ENCODE results near the gene ARL15. TPM values are rescaled to one million over a fixed set of nuclear protein-coding genes. Genes with fewer than 3 reads are reported as not detected.

ARL15 gene
- total RNA-seq, 1 donor from 2014 or later = 52.6 TPM

DNA sequence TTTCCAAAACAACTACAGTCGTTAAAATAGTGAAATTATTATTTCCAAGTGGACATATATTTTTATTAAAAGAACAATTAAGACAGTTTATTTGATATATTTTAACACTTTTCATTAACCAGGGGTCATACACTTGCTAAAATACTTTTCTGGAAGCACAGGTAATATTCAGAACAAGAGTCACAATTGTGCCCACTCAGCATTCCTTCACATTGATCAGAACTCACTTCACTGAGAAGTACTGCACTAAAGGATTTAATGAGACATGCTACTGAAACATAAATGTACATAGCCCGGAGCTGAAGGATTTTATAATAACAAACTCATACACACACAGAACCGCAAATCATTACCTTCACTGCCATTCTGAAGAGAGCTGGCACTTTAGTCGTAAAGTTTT lies 361.8 kb downstream of the ARL15 start:
- no peak for DNase-seq (ENCODE audit: low read depth, low spot score)

GRCh38 chr5:53946405-53947100 lies 363.8 kb downstream of the ARL15 start:
- no peak for DNase-seq (ENCODE audit: low read depth, low spot score)

GRCh38 chr5:53944981-53945380 lies 365.4 kb downstream of the ARL15 start:
- no peak for DNase-seq (ENCODE audit: low read depth, low spot score)

DNA sequence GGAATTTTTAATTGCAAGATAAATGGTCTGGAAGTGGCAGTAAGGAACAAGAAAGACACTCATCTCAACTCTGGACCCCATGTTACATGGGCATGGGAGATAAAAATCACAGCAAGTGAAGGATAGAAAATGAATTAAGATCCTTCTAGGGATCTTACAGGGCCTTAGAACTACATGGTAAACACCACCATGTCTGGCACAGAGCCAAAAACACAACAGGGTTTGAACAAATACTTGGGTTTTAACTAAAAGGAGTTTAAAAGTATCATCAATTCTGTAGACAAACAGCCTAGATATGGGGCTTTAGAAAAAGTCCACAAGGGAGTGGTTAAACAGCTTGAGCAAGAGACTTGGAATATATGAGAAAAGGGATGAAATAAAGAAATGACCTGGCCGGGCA lies 366.4 kb downstream of the ARL15 start:
- DNase-seq (ENCODE audit: low read depth, low spot score) = no peak

- peak; percentile 74 for DNase-seq (ENCODE audit: low read depth, low spot score)
These were observed 367.6 kb downstream of the ARL15 start for GRCh38 chr5:53942724-53943123.

DNA sequence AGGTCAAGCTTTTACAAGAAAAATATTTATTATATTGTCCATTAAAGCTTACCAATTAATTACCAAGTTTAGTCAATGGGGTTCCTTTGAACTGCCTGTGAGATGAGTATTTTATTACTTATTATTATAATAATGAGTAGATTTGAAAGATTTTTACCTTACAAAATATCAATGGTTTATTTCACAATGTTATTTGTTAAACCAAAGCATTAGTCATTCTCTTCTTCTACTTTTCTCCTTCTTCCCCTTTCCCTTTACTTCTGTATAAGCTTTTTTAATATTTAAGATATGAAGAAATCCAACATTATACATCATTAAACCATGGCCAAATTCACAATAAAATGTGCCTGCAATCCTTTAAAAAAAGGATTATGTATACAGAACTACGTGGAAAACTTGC lies 369.5 kb downstream of the ARL15 start:
- no peak for DNase-seq (ENCODE audit: low read depth, low spot score)

GRCh38 chr5:53937467-53937866 lies 372.9 kb downstream of the ARL15 start:
- no peak for DNase-seq (ENCODE audit: low read depth, low spot score)

DNA sequence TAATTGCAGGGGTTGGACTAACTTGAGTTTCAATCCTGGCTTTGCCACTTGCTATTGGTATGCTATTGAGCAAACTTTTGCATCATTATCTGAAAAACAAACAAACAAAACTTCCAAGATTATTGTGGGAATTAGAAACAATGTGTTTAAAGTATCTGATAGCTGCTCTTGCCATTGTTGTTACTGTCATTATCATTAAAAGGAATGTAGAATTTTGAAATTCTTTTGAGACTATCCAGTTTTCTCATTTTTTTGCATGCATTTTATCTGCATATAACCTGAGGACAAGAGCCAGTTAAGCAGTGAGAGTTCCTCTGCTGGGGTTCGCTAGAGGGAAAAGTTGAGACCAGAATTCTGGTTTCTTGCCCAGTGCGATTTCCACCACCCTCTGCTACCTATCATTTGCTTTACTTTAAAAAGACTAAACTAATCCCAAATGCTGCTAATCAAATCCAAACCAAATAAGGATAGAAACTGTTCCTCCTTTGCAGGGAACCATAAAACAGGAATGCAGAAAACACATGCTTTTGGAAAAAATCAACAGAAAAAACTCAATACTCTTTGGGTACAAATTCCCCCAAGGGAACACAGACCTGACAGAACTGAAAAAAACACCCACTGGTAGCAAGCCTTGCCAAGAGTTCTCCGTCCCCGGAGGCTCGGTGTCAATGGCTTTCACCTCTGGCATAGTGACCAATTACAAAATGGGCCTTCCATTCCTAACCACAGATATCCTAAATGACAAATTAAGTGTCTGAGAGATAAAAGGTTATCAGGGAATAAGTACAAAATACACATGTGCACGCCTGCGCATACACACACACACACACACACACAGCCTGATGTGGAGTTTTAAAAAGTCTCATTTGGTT lies 373.7 kb downstream of the ARL15 start:
- no peak for DNase-seq (ENCODE audit: low read depth, low spot score)

- DNase-seq (ENCODE audit: low read depth, low spot score) = no peak
These were observed 376.1 kb downstream of the ARL15 start for GRCh38 chr5:53934151-53934820.

GRCh38 chr5:53932351-53932750 lies 378.0 kb downstream of the ARL15 start:
- DNase-seq (ENCODE audit: low read depth, low spot score) = no peak

DNA sequence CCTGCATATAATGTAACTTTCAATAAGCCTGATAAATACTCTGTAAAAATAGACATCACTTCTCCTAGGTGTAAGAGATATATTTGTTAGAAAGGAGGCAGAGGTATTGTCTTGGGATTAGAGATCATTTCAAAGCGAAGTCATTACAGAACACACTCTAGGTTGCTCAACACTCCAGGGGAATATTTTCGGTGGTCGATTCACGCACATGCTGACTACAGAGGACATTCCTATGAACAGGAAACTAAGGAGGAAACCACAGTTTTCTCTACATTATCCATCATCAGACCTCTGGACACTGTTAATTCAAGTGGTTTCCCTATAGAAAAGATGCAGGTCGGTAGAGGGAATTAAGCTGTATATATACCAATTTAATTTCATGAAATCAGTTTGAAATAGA lies 379.9 kb downstream of the ARL15 start:
- no peak for DNase-seq (ENCODE audit: low read depth, low spot score)

DNA sequence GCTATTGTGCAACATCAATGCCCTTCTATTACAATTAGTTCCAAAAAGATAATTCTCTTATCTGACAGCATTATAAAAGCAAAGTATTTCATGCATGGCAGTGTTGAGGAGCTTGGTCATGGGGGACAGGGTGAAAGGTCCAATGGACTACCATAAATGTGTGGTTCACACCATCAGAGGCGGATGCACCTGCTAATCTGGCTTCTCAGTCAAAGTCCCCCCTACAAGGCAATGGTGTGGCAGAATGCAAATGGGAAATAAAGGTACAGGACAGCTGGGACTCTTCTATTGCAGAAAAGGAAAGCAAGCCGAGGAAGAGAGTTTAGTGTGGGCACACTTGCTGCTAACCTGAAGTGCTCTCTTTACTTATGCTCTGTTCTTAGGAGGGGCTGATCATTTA lies 380.8 kb downstream of the ARL15 start:
- no peak for DNase-seq (ENCODE audit: low read depth, low spot score)

GRCh38 chr5:53929152-53929551 lies 381.2 kb downstream of the ARL15 start:
- no peak for DNase-seq (ENCODE audit: low read depth, low spot score)

- no peak for DNase-seq (ENCODE audit: low read depth, low spot score)
These were observed 381.7 kb downstream of the ARL15 start for GRCh38 chr5:53928641-53929040.

GRCh38 chr5:53927668-53928247 lies 382.6 kb downstream of the ARL15 start:
- DNase-seq (ENCODE audit: low read depth, low spot score) = no peak

DNA sequence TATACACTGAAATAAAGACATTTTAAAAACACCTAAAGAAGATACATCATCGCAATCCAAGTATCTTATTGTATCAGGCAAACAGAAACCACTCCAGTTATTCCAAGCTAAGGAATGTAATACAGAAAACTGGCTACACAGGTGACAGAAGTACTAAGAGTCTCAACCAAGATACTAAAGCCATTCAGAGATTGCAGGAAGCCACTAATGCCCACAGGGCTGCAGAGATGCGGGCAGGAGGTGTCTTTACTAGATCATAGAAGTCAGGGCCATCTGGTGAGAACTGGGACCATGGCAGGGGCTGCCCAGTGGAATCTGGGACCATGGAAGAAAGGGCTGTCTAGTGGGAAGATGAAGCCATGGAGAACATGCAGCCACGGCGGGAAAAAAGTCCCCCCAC lies 384.3 kb downstream of the ARL15 start:
- no peak for DNase-seq (ENCODE audit: low read depth, low spot score)

- no peak for DNase-seq (ENCODE audit: low read depth, low spot score)
These were observed 386.0 kb downstream of the ARL15 start for GRCh38 chr5:53924392-53924791.

GRCh38 chr5:53923961-53924360 lies 386.4 kb downstream of the ARL15 start:
- DNase-seq (ENCODE audit: low read depth, low spot score) = no peak

DNA sequence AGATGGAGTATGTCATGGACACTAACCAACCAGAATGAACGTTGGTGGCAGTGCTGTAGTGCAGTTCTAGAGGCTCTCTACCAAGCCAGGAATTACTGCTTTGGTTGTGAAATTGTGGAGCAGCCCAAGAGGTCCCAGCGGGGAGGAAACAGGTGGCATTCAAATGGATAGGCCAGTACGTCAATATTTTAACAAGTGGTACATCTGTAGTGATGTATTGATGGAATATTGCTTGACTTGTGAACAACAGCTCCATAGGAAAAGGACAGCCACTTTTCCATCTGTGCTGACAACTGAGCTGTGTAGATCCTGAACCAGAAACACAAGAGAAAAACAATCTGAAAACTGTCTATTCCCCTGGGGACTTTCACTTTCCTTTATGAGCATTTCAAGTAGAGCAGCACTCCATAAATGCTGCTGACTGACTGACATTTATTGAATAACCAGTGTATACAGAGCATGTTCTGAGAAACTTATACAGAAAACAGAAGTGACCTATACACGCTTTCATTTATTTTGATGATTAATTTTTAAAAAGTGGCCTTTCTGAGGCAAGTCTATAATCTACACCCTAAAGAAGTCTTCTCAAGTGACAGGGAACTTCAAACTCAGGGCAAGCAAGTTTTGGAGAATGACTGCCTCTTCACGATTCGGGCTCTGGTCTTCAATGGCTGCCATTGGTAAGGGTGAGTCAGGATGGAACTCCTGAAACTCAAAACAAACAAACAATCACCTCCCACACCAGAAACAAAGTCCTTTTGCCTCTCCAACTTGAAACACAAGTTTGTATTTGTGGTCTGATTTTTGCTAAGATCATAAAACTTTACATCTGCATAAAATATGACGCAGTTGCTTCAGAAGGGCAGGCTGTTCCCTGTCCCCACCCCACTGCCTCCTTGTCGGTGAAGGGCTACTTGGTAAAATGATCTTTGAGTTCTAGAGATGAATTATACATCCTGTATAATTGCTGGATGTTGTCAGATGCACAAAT lies 387.6 kb downstream of the ARL15 start:
- DNase-seq (ENCODE audit: low read depth, low spot score) = no peak

GRCh38 chr5:53917826-53918225 lies 392.5 kb downstream of the ARL15 start:
- DNase-seq (ENCODE audit: low read depth, low spot score) = no peak

- DNase-seq (ENCODE audit: low read depth, low spot score) = no peak
These were observed 393.3 kb downstream of the ARL15 start for GRCh38 chr5:53917095-53917494.

Data from pulmonary artery endothelial cell (primary cell).